Heart right ventricle (tissue), 16 donors: ENCODE measurements around the gene RNASE7. TPM values are rescaled to one million over a fixed set of nuclear protein-coding genes. Genes with fewer than 3 reads are reported as not detected.
A peak's percentile ranks its signal among the peaks of the same experiment; 100 is the strongest.
"Not testable (repeated sequence)": the region's sequence is repeated elsewhere in the genome, so short reads cannot be mapped to it uniquely, and the experiment has no call there.

Source experiments
- ATAC-seq, 8 donors: fragments of 200-7000 bp; cut with Tn5 transposase; one replicate each; pipeline ENCODE4 v1.9.1; 2020; ENCODE audit warnings: mild to moderate bottlenecking in 8 of 8, moderate library complexity in 8 of 8, moderate number of reproducible peaks in 1 of 8
- DNase-seq, 2 donors: peaks; one replicate each; pipeline ENCODE4 v3.0.0-alpha.2; 2020
- H3K27ac ChIP-seq, 10 donors: fragments of 200-600 bp; sonication (generic) in 2 of 10; one replicate each; pipeline versions ENCODE4 v1.5.0 to v1.8.0; 2020 to 2022; ENCODE audit warnings: mild to moderate bottlenecking in 3 of 10
- H3K27me3 ChIP-seq, 7 donors: fragments of 200-600 bp; one replicate each; pipeline ENCODE4 v1.8.0; 2021 to 2022; ENCODE audit warnings: mild to moderate bottlenecking in 2 of 7
- H3K36me3 ChIP-seq, 9 donors: fragments of 200-600 bp; sonication (generic) in 1 of 9; one replicate each; pipeline versions ENCODE4 v1.5.0 to v1.8.0; 2020 to 2022; ENCODE audit warnings: mild to moderate bottlenecking in 2 of 9
- H3K4me1 ChIP-seq, 9 donors: fragments of 200-600 bp; sonication (generic) in 1 of 9; one replicate each; pipeline versions ENCODE4 v1.5.0 to v1.8.0; 2020 to 2022; ENCODE audit warnings: mild to moderate bottlenecking in 4 of 9
- H3K4me3 ChIP-seq, 10 donors: fragments of 200-600 bp; sonication (generic) in 2 of 10; one replicate each; pipeline versions ENCODE4 v1.5.0 to v1.8.0; 2020 to 2022; ENCODE audit warnings: mild to moderate bottlenecking in 7 of 10, moderate library complexity in 2 of 10
- H3K9me3 ChIP-seq, 11 donors: fragments of 200-600 bp in 10 of 11; sonication (generic) in 2 of 11; one replicate each; pipeline versions ENCODE4 v1.5.0 to v1.8.0; 2013 to 2022; ENCODE audit warnings: mild to moderate bottlenecking in 2 of 11, control low read depth in 1 of 11, moderate library complexity in 1 of 11
- CTCF ChIP-seq, 9 donors: fragments of 200-600 bp; sonication (generic) in 2 of 9; IDR thresholded peaks; one replicate each; pipeline versions ENCODE4 v1.5.0 to v1.8.0; 2021 to 2022; ENCODE audit warnings: antibody characterized with exemption in 9 of 9, mild to moderate bottlenecking in 5 of 9, moderate library complexity in 1 of 9
- WGBS, 2 donors: extraction: QIAGEN DNeasy Blood & Tissue Kit; methylation state at CpG; one replicate each; pipeline ENCODE4 v1.1.7; 2013; ENCODE audit warnings: inconsistent platforms in 1 of 2; 5-methylcytosine and 5-hydroxymethylcytosine counted together
- intact Hi-C, 10 donors: fragments of 100-400 bp; cut with DNase I; formaldehyde crosslinking; loops; one replicate each; pipeline versions ENCODE4 v1.11.1 to v1.14.2; 2022
- polyA plus RNA-seq, 2 donors: library from polyadenylated mRNA; stranded (reverse); fragments of 200-250 nt; gene quantifications; one replicate each; pipeline ENCODE4 v1.2.3, GENCODE V29; 2013
- total RNA-seq, 10 donors: library from RNA; stranded (reverse); fragmentation: NEBNext Ultra II Directional in 3 of 10; extraction: Animal tissue kit (Norgen Biotek cat#: 25700) in 3 of 10; gene quantifications; one replicate each; pipeline versions ENCODE4 v1.2.1 to v1.2.4, GENCODE V29; 2021 to 2023
- donor health status: Arrhythmogenic right ventricular cardiomyopathy.
- donor health status: ischemic (EF 13 %, LVEDD 7.1; RV severe dilation, severe dysfunction).
- donor health status: healthy with polysubstance abuse.
- donor health status: DM: no; HTN: yes; CAD: no.
- donor health status: DM: no; HTN: no; CAD: no.
- donor health status: ischemic (EF 25% LVEDD 6.9; RV normal size, moderate dysfunction).
- donor health status: ischemic (EF 25% LVEDD 5.7; RV mildly dilated, moderate dysfunction).
- donor health status: healthy.
- donor health status: DM: yes; HTN: yes; CAD: no.
- donor health status: Ischemic cardiomyopathy.
- donor health status: ischemic (EF 35%, LVEDD 5.7; RV mildly dilated, moderate dysfunction).
- donor health status: nonischemic (EF 11% LVEDD 7.7; RV severe dilation, severe dysfunction).
- donor health status: DM: yes; HTN: yes; CAD: no.
- donor health status: PGD.
- donor health status: ischemic (EF 29% LVEDD 5.4; RV normal size, mild dysfunction).
- donor health status: nonischemic (EF 23%, LVEDD 6.1; RV moderate dilation, normal function).

Gene RNASE7
- total and polyA plus RNA-seq, 12 donors, result 0.03 TPM; not detected in 11

- H3K9me3 ChIP-seq, result no peaks in the 10 kb centered on the region
- H3K27ac ChIP-seq, result peak overlapping the region; percentile 53 to 90 (median 74)
- peak in 1 of 2 donors; percentile 28 for DNase-seq
- peaks cover 0 to 23% (median 0%) of the 10 kb centered on the region in 9 donors for H3K4me1 ChIP-seq
- WGBS, 2 donors, result 49% methylated on average over 14 of the region's 14 CpGs
- ATAC-seq, result peak; percentile 60 to 87 (median 75)
- intact Hi-C loops, result no loop called here
- peak overlapping the region in 9 of 10 donors; percentile 20 to 58 (median 48) for H3K4me3 ChIP-seq
- H3K27me3 ChIP-seq, result no peaks in the 10 kb centered on the region
- no peak for TF ChIP-seq CTCF (IDR thresholded peaks at IDR 0.05)
- H3K36me3 ChIP-seq, result no peaks in the 10 kb centered on the region
These were observed 38.3 kb upstream of the RNASE7 start for GRCh38 chr14:21003788-21004346.

- H3K27ac ChIP-seq, H3K27me3 ChIP-seq, H3K9me3 ChIP-seq, DNase-seq, H3K4me3 ChIP-seq, ATAC-seq, H3K36me3 ChIP-seq: not testable (repeated sequence)
- intact Hi-C loops, result loop anchor here in 7 of 10 donors (5.0 kb wide), 3 partner anchors 33 to 98 kb away; partner anchors contain the start of gene RNASE7 (in 1 of the 7)
- H3K4me1 ChIP-seq, result peaks cover 0 to 16% (median 4%) of the 10 kb centered on the region in 9 donors
- WGBS, 2 donors, result 81 to 85% methylated on average over 3 of the region's 3 CpGs
These were observed 32.4 kb upstream of the RNASE7 start for GRCh38 chr14:21009721-21010120.

- no peak overlapping the region for H3K27ac ChIP-seq
- no peak overlapping the region for H3K4me3 ChIP-seq
- intact Hi-C loops, result loop anchor here in 6 of 10 donors (5.0 kb wide), 2 partner anchors 81 to 96 kb away; no protein-coding TSS in a partner anchor
- TF ChIP-seq CTCF (IDR thresholded peaks at IDR 0.05), result no peak
- ATAC-seq (no peak), DNase-seq (no peak)
- H3K4me1 ChIP-seq, result peaks cover 0 to 25% (median 9%) of the 10 kb centered on the region in 9 donors
- 89 to 90% methylated on average over 1 of the region's 1 CpG for WGBS, 2 donors
- peaks cover 0 to 7% (median 0%) of the 10 kb centered on the region in 9 donors for H3K36me3 ChIP-seq
- H3K27me3 ChIP-seq, result no peaks in the 10 kb centered on the region
- H3K9me3 ChIP-seq, result no peaks in the 10 kb centered on the region
These were observed 31.0 kb upstream of the RNASE7 start for GRCh38 chr14:21011136-21011535.

- intact Hi-C loops, result loop anchor here (1.0 to 5.0 kb wide), 8 partner anchors 22 to 93 kb away; no protein-coding TSS in a partner anchor
- no peaks in the 10 kb centered on the region for H3K27me3 ChIP-seq
- H3K4me3 ChIP-seq, result no peak overlapping the region
- H3K36me3 ChIP-seq, result peaks cover 0 to 43% (median 22%) of the 10 kb centered on the region in 9 donors
- 0 to 1% methylated on average over 4 of the region's 4 CpGs for WGBS, 2 donors
- peak; percentile 84 to 98 (median 93) for TF ChIP-seq CTCF (IDR thresholded peaks at IDR 0.05)
- peaks cover 0 to 38% (median 6%) of the 10 kb centered on the region in 9 donors for H3K4me1 ChIP-seq
- H3K9me3 ChIP-seq, result no peaks in the 10 kb centered on the region
- peak overlapping the region in 4 of 10 donors; percentile 6 to 34 (median 14) for H3K27ac ChIP-seq
- DNase-seq (peak; percentile 70 to 91), ATAC-seq (peak; percentile 70 to 89 (median 83))
These were observed 27.4 kb upstream of the RNASE7 start for GRCh38 chr14:21014761-21015190.

GRCh38 chr14:21015312-21015711 lies 26.9 kb upstream of the RNASE7 start:
- no peak for TF ChIP-seq CTCF (IDR thresholded peaks at IDR 0.05)
- intact Hi-C loops, result loop anchor here in 8 of 10 donors (1.0 to 5.0 kb wide), 5 partner anchors 21 to 77 kb away; no protein-coding TSS in a partner anchor
- peak in 2 of 8 donors; percentile 11 to 32 for ATAC-seq
- 66 to 73% methylated on average over 6 of the region's 6 CpGs for WGBS, 2 donors
- H3K36me3 ChIP-seq, result peaks cover 0 to 48% (median 22%) of the 10 kb centered on the region in 9 donors
- no peak for DNase-seq
- H3K27ac ChIP-seq, result peak overlapping the region in 2 of 10 donors; percentile 13 to 34
- H3K27me3 ChIP-seq, result no peaks in the 10 kb centered on the region
- H3K9me3 ChIP-seq, result no peaks in the 10 kb centered on the region
- peaks cover 0 to 38% (median 6%) of the 10 kb centered on the region in 9 donors for H3K4me1 ChIP-seq
- H3K4me3 ChIP-seq, result no peak overlapping the region
